GM10266 (cell line): ENCODE data around the gene ECHDC1.
"Not testable (repeated sequence)": the region's sequence is repeated elsewhere in the genome, so short reads cannot be mapped to it uniquely, and the experiment has no call there.

ENCODE experiments used
- DNase-seq: peaks from one replicate; pipeline ENCODE4 v3.0.0; 2012; ENCODE audit errors: extremely low spot score
- TF ChIP-seq, protein P1 (sequence below): IDR thresholded peaks from 2 replicates; pipeline ENCODE4 v1.5.1; 2012; ENCODE audit warnings: mild to moderate bottlenecking, low read depth; ENCODE audit not compliant: control insufficient read depth, insufficient read depth; ENCODE audit errors: missing control alignments

The ECHDC1 gene

DNA sequence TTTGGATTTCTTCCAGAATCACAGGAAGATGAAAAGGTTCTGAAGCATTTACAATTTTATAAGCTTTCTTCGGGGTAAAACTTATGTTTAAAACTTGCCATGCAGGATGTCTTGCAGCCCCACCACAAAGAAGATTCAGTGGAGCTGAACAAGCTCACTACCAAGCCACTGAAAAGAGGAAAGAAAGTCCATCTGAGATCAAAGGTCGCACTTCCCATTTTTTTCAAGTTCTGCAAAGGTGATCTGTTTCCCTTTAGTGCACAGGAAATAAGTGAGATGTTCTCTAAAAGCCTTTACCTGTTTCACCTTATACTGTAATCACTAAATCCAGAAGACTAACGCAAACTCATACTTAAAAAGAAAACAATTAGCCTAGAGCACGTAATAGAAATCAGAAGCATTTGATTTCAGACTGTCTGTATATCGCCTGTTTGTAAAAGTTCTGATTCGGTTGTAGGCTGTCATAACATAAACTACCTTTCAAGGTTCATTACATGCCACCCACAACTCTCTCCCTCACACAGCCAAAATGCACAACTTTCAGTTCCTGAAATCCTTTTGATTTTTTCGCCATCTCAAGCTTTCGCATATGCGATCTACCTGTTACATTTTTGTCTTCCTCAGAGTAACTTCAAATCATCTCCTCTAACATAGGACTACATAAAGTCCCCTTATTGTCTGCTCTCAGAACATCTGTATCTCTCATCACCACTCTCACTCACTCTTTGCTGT is 1.8 kb downstream of the ECHDC1 start:
- TF ChIP-seq, protein P1, sequence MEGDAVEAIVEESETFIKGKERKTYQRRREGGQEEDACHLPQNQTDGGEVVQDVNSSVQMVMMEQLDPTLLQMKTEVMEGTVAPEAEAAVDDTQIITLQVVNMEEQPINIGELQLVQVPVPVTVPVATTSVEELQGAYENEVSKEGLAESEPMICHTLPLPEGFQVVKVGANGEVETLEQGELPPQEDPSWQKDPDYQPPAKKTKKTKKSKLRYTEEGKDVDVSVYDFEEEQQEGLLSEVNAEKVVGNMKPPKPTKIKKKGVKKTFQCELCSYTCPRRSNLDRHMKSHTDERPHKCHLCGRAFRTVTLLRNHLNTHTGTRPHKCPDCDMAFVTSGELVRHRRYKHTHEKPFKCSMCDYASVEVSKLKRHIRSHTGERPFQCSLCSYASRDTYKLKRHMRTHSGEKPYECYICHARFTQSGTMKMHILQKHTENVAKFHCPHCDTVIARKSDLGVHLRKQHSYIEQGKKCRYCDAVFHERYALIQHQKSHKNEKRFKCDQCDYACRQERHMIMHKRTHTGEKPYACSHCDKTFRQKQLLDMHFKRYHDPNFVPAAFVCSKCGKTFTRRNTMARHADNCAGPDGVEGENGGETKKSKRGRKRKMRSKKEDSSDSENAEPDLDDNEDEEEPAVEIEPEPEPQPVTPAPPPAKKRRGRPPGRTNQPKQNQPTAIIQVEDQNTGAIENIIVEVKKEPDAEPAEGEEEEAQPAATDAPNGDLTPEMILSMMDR, result no peak
- no peak for DNase-seq

DNA sequence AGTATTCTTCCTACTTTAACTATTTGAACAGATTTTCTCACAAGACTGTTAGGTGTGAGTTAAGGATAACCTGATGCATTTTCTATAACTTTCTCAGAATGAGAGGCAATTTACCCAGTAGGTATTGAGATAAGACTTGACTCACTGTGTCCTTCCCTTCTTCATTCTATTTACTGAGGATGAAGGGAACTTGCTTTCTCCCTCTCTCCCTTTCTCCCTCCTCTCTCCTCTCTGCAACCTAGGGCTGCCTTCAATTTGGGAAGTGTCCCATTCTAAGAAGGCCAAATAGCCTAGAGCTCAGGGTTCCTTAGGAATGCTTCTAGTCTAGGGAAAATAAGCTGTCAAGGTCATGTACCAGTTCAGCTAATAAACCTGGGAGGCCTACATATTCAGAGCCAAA is 3.2 kb downstream of the ECHDC1 start:
- TF ChIP-seq, protein P1, result no peak
- DNase-seq, result no peak

DNA sequence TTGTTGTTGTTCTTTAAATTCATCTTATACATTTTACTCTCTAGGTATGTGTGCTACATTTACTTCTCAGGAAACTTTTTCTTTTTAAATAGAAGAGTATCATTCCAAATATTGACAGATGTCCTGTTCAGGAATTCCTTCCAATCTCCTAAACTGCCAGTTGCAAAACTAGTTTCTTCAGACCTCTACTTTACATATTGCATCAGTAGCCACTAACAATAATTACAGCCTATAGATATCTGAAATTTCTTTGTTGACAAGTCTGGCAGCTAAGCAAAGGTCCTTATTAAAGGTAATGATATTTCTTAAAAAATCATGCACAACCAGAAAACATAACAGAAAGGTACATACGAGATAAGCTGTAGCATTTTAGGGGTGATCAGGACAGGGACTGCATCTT is 4.5 kb downstream of the ECHDC1 start:
- TF ChIP-seq, protein P1, result no peak
- no peak for DNase-seq

DNA sequence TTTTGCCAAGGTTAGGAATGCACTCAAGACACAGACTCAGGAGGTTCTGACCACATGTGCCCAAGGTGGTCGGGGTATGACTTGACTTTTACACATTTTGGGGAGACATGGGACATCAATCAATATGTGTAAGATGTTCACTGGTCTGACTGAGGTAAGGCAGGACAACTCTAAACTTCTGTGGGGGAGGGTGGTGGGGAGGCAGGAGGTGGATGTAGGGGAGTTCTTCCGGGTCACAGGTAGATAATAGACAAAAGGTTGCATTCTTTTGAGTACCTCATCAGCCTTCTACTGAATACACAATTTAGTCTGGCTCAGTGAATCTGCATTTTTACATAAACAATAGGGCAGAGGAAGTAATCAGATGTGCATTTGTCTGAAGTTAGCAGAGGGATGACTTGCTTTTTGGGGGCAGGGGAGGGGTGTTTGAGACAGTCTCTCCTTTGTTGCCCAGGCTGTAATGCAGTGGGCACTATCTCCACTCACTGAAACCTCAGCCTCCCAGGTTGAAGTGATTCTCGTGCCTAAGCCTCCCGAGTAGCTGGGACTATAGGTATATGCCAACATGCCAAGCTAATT is 10.9 kb downstream of the ECHDC1 start:
- TF ChIP-seq, protein P1, result no peak
- DNase-seq, result no peak

DNA sequence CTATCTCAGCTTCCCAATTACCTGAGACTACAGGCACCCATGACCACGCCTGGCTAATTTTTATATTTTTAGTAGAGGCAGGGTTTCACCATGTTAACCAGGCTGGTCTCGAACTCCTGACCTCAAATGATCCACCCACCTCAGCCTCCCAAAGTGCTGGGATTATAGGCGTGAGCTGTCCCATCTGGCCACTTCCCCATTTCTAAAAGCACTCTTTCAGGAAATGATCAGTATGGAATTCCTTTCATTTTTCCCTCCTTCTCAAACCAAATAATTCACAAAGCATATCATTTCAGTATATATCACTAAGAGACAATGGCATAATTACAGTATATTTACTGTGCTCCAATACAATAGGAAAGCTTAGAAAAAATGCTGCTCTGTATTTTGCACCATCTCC is 12.2 kb downstream of the ECHDC1 start:
- DNase-seq, result not testable (repeated sequence)

GRCh38 chr6:127328043-127328609 is 15.3 kb downstream of the ECHDC1 start:
- DNase-seq, result no peak
- TF ChIP-seq, protein P1, result no peak

DNA sequence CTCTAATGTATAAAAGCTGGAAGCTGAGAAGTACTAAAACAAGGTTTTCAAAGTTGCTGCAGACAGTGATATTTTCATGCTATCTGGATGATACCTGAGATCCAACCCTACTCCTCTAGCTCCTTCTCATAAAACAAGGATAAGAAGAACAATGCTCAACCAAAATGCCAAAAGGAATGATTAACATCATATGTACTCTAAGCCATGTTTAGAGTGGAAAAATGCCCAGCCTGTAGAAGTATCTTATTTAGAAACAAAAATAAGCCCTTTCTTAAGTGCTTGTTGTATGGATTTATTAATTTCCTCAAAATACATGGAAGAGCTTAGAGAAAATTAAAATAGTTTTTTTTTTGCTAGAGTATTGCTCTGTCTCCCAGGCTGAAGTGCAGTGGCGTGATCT is 23.7 kb downstream of the ECHDC1 start:
- DNase-seq, result no peak
- TF ChIP-seq, protein P1, result no peak
